IMR-90 (cell line): ENCODE measurements around the gene OSM. TPM values are rescaled to one million over a fixed set of nuclear protein-coding genes. Genes with fewer than 3 reads are reported as not detected.

Experiments used
- ATAC-seq: fragments of 200-7000 bp; cut with Tn5 transposase; 2 replicates; pipeline ENCODE4 v1.9.1; 2020; ENCODE audit warnings: low read depth, mild to moderate bottlenecking, moderate library complexity
- BruUV-seq: library from RNA; stranded (reverse); fragments of 400-500 nt; replicated peaks from 2 replicates; lab custom pipeline; 2021; lab: Mats Ljungman, UMichigan
- CTCF ChIA-PET: fragments of 300-600 bp; formaldehyde crosslinking; extraction: SDS; loops from one replicate; lab custom pipeline; 2021; ENCODE audit warnings: antibody characterized with exemption; lab: Yijun Ruan, JAX
- POLR2A ChIA-PET: fragments of 300-600 bp; sonication (Branson Sonifier 250); formaldehyde crosslinking; loops from one replicate; lab custom pipeline; 2022; ENCODE audit warnings: antibody characterized with exemption; ENCODE audit not compliant: unreplicated experiment; lab: Charles Lee
- DNase-seq: peaks from one replicate; pipeline ENCODE4 v3.0.0; 2013
- H2AFZ ChIP-seq: replicated peaks from 2 replicates; pipeline ENCODE3; 2013; ENCODE audit warnings: low read length, mild to moderate bottlenecking; ENCODE audit not compliant: poor library complexity
- H2AK5ac ChIP-seq: 2 replicates; pipeline ENCODE4 v1.6.1; 2013; ENCODE audit warnings: low read depth, low read length, inconsistent platforms
- H2AK9ac ChIP-seq: replicated peaks from 2 replicates; pipeline ENCODE3; 2013; ENCODE audit warnings: mild to moderate bottlenecking, low read depth, low read length, moderate library complexity; ENCODE audit not compliant: poor library complexity
- H2BK120ac ChIP-seq: 2 replicates; pipeline ENCODE4 v1.6.1; 2013; ENCODE audit warnings: low read depth, low read length, inconsistent platforms
- H2BK15ac ChIP-seq: 3 replicates; pipeline ENCODE4 v1.6.1; 2013; ENCODE audit warnings: low read depth, low read length, inconsistent platforms
- H2BK20ac ChIP-seq: 2 replicates; pipeline ENCODE4 v1.6.1; 2013; ENCODE audit warnings: low read depth, mild to moderate bottlenecking, inconsistent platforms, low read length, moderate library complexity
- H2BK5ac ChIP-seq: 2 replicates; pipeline ENCODE4 v1.6.1; 2013; ENCODE audit warnings: mild to moderate bottlenecking, low read depth, low read length, inconsistent platforms; ENCODE audit not compliant: poor library complexity, severe bottlenecking
- H3K14ac ChIP-seq: replicated peaks from 2 replicates; pipeline ENCODE4 v1.6.1; 2013; ENCODE audit warnings: low read depth, low read length, inconsistent platforms
- H3K18ac ChIP-seq: 2 replicates; pipeline ENCODE4 v1.6.1; 2013; ENCODE audit warnings: low read depth, low read length, control low read depth
- H3K23ac ChIP-seq: 2 replicates; pipeline ENCODE4 v1.6.1; 2013; ENCODE audit warnings: low read depth, low read length, inconsistent platforms
- H3K27ac ChIP-seq: 2 replicates; pipeline ENCODE4 v1.5.1; 2013; ENCODE audit warnings: mild to moderate bottlenecking, control low read depth, low read length; ENCODE audit not compliant: insufficient read depth
- H3K27me3 ChIP-seq: 2 replicates; pipeline ENCODE4 v1.6.1; 2013; ENCODE audit warnings: low read length; ENCODE audit not compliant: control insufficient read depth, insufficient read depth
- H3K36me3 ChIP-seq: 2 replicates; pipeline ENCODE4 v1.6.1; 2013; ENCODE audit warnings: low read length, mixed read lengths; ENCODE audit not compliant: control insufficient read depth, insufficient read depth
- H3K4ac ChIP-seq: 2 replicates; pipeline ENCODE4 v1.6.1; 2013; ENCODE audit warnings: low read depth, low read length, inconsistent platforms
- H3K4me1 ChIP-seq: 2 replicates; pipeline ENCODE4 v1.6.1; 2013; ENCODE audit warnings: low read length, mixed read lengths; ENCODE audit not compliant: control insufficient read depth, insufficient read depth
- H3K4me2 ChIP-seq: 2 replicates; pipeline ENCODE4 v1.6.1; 2013; ENCODE audit warnings: low read depth, mild to moderate bottlenecking, control low read depth, low read length, moderate library complexity
- H3K4me3 ChIP-seq: 2 replicates; pipeline ENCODE4 v1.5.1; 2013; ENCODE audit warnings: low read depth, mild to moderate bottlenecking, control low read depth, low read length, moderate library complexity; ENCODE audit not compliant: insufficient read depth
- H3K56ac ChIP-seq: 2 replicates; pipeline ENCODE4 v1.6.1; 2013; ENCODE audit warnings: low read length, inconsistent platforms; ENCODE audit not compliant: insufficient read depth; ENCODE audit errors: extremely low read depth
- H3K79me1 ChIP-seq, 2 experiments: 2 replicates each; pipeline ENCODE4 v1.6.1; 2013; ENCODE audit warnings: low read length in 2 of 2, inconsistent platforms in 1 of 2, low read depth in 1 of 2
- H3K9ac ChIP-seq: 2 replicates; pipeline ENCODE4 v1.6.1; 2013; ENCODE audit warnings: low read depth, low read length, control low read depth
- H3K9me1 ChIP-seq: 2 replicates; pipeline ENCODE4 v1.6.1; 2013; ENCODE audit warnings: low read length, inconsistent platforms; ENCODE audit not compliant: insufficient read depth
- H3K9me3 ChIP-seq: 2 replicates; pipeline ENCODE4 v1.6.1; 2013; ENCODE audit warnings: low read length; ENCODE audit not compliant: control insufficient read depth, insufficient read depth
- H4K20me1 ChIP-seq: 2 replicates; pipeline ENCODE4 v1.6.1; 2013; ENCODE audit warnings: low read length, inconsistent platforms; ENCODE audit not compliant: insufficient read depth
- H4K5ac ChIP-seq: 2 replicates; pipeline ENCODE4 v1.6.1; 2013; ENCODE audit warnings: mild to moderate bottlenecking, low read depth, low read length, control low read depth
- H4K8ac ChIP-seq, 2 experiments: 2 replicates each; pipeline ENCODE4 v1.6.1; 2013; ENCODE audit warnings: low read depth in 2 of 2, low read length in 2 of 2, control low read depth in 1 of 2, inconsistent platforms in 1 of 2
- H4K91ac ChIP-seq: 2 replicates; pipeline ENCODE4 v1.6.1; 2013; ENCODE audit warnings: low read depth, low read length, inconsistent platforms; ENCODE audit not compliant: insufficient read depth
- CEBPB ChIP-seq: IDR thresholded peaks from 2 replicates; pipeline ENCODE4 v1.6.1; 2012; ENCODE audit warnings: low read depth, low read length, improper control_type of control experiment
- ELK1 ChIP-seq: fragments of 150-350 bp; IDR thresholded peaks from 2 replicates; pipeline ENCODE4 v1.6.1; 2016; ENCODE audit warnings: low read depth, mild to moderate bottlenecking, low read length, moderate library complexity, borderline replicate concordance
- FOS ChIP-seq: fragments of 150-350 bp; IDR thresholded peaks from 2 replicates; pipeline ENCODE4 v1.6.1; 2016; ENCODE audit warnings: low read depth, low read length
- MAFK ChIP-seq: IDR thresholded peaks from 2 replicates; pipeline ENCODE4 v1.6.1; 2012; ENCODE audit warnings: low read depth, low read length, improper control_type of control experiment
- MAZ ChIP-seq: IDR thresholded peaks from 2 replicates; pipeline ENCODE4 v1.6.1; 2012; ENCODE audit warnings: low read depth, mild to moderate bottlenecking, low read length, improper control_type of control experiment, moderate library complexity, borderline replicate concordance
- MXI1 ChIP-seq: IDR thresholded peaks from 2 replicates; pipeline ENCODE4 v1.6.1; 2012; ENCODE audit warnings: low read depth, mild to moderate bottlenecking, low read length, moderate library complexity, borderline replicate concordance
- NFE2L2 ChIP-seq: fragments of 150-350 bp; IDR thresholded peaks from 2 replicates; pipeline ENCODE4 v1.6.1; 2016; ENCODE audit warnings: low read depth, mild to moderate bottlenecking, low read length
- POLR2A ChIP-seq: IDR thresholded peaks from 2 replicates; pipeline ENCODE4 v1.6.1; 2012; ENCODE audit warnings: mild to moderate bottlenecking, low read depth, low read length
- RAD21 ChIP-seq: IDR thresholded peaks from 2 replicates; pipeline ENCODE4 v1.6.1; 2012; ENCODE audit warnings: low read length, improper control_type of control experiment
- RCOR1 ChIP-seq: IDR thresholded peaks from 2 replicates; pipeline ENCODE4 v1.6.1; 2012; ENCODE audit warnings: mild to moderate bottlenecking, low read length, improper control_type of control experiment; ENCODE audit not compliant: insufficient replicate concordance
- RFX5 ChIP-seq: IDR thresholded peaks from 2 replicates; pipeline ENCODE4 v1.8.0; 2012; ENCODE audit warnings: low read depth, mild to moderate bottlenecking, low read length, moderate library complexity
- SMC3 ChIP-seq: fragments of 150-350 bp; IDR thresholded peaks from 2 replicates; pipeline ENCODE4 v1.6.1; 2016; ENCODE audit warnings: low read depth, mild to moderate bottlenecking, antibody characterized with exemption, low read length, moderate library complexity
- USF2 ChIP-seq: fragments of 150-350 bp; IDR thresholded peaks from 2 replicates; pipeline ENCODE4 v1.6.1; 2017; ENCODE audit warnings: mild to moderate bottlenecking, antibody characterized with exemption, low read length, low read depth
- WGBS, 2 experiments: methylation state at CpG; one replicate each; pipeline versions ENCODE4 v1.1.5 to v1.1.7; 2013; ENCODE audit warnings: missing lambda C conversion rate in 2 of 2; ENCODE audit not compliant: insufficient read length in 1 of 2; ENCODE audit errors: extremely low coverage in 2 of 2; 5-methylcytosine and 5-hydroxymethylcytosine counted together
- dilution Hi-C: fragments of 300-500 bp; cut with HindIII; formaldehyde crosslinking; loops from one replicate; pipeline ENCODE4 v1.14.3; 2018; ENCODE audit warnings: low sequenced_read_pairs; ENCODE audit not compliant: unreplicated experiment
- in situ Hi-C: fragments of 300-500 bp; cut with MboI; formaldehyde crosslinking; loops from 3 replicates; pipeline ENCODE4 v1.14.3; 2019; ENCODE audit warnings: low sequenced_read_pairs, inconsistent platforms, mixed read lengths
- intact Hi-C: fragments of 100-400 bp; cut with micrococcal nuclease; formaldehyde crosslinking; loops from 2 replicates; pipeline ENCODE4 v1.10.0; 2022
- polyA plus RNA-seq, 3 experiments: library from polyadenylated mRNA; depleted of rRNA; stranded (reverse); fragments of >200 nt; gene quantifications; 2 replicates each; pipeline ENCODE4 v1.2.3, GENCODE V29; 2012; ENCODE audit warnings: low replicate concordance in 1 of 3
- total RNA-seq: library from RNA; depleted of rRNA; stranded (reverse); fragments of >200 nt; gene quantifications from 2 replicates; pipeline ENCODE4 v1.2.3, GENCODE V29; 2012

OSM gene
- total and polyA plus RNA-seq, 2 of the 4 experiments (the other 2 are of a cell fraction) = not detected

DNA sequence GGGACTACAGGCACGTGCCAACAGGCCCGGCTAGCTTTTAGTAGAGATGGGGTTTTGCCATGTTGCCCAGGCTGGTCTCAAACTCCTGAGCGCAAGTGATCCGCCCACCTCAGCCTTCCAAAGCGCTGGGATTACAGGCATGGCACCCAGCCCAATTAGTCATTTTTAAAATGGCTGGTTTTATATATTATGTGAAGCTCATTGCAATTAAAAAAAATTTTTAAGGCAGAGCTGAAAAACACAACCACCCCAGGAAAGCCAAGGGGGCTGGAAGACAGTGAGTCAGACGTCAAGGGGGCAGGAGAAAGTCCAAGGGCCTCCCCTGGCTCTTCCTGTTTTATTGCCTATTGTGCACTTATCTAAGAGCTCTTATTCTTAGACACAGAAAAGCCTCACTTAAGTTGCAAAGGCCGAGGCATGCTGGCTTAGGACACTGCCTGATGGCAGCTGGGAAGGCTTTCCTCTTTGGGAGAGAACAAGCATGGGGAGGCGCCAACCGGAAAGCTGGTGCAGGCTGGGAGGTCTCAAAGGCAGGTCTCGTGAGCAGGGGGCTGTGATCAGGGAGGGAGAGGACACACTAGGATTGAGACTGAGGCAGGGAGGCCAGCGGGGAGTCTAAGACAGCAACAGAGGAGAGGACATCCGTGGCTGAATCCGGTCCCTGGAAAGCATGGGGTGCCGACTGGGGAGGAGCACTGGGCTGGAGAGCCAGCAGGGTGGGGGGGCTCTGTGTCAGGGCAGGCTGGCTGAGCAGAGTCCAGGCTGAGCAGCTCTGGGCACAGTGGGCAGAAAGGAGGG lies 11.1 kb upstream of the OSM start (continued):
- TF ChIP-seq NFE2L2 (no peak), CEBPB (no peak)

- ATAC-seq (no peak), DNase-seq (no peak)
- WGBS, 2 experiments = 89% methylated on average over 4 of the region's 8 CpGs; no CpG with 5 or more reads in 1 of the 2 experiments
- H3K14ac ChIP-seq = no peak overlapping the region
- H2AK5ac ChIP-seq = peak overlapping the region; percentile 55; the same call in 1 of the 2 replicates
- H4K91ac ChIP-seq = no peak overlapping the region
- in situ Hi-C loops = no loop called here
- no peak overlapping the region for H3K9ac ChIP-seq
- peak overlapping the region; percentile 21 for H2AFZ ChIP-seq
- ChIA-PET POLR2A (no interaction called here), CTCF (no interaction called here)
- intact Hi-C loops = no loop called here
- no peaks in the 10 kb centered on the region for H3K9me3 ChIP-seq
- H2BK15ac ChIP-seq = no peak overlapping the region
- H2AK9ac ChIP-seq = no peak overlapping the region
- peaks cover 10% of the 10 kb centered on the region for H3K4me1 ChIP-seq
- H4K8ac ChIP-seq = no peak overlapping the region
- no peak overlapping the region for H3K4ac ChIP-seq
- no peak overlapping the region for H3K18ac ChIP-seq
- peaks cover 8% of the 10 kb centered on the region for H3K9me1 ChIP-seq
- TF ChIP-seq SMC3 = no peak
- TF ChIP-seq USF2 = no peak
- no peak for TF ChIP-seq NFE2L2
- no peak for TF ChIP-seq MAZ
- no peak for TF ChIP-seq RAD21
- TF ChIP-seq POLR2A = no peak
- no peak for TF ChIP-seq ELK1
- TF ChIP-seq RFX5 = no peak
- no peak for TF ChIP-seq FOS
- TF ChIP-seq MXI1 = no peak
- TF ChIP-seq MAFK = no peak
- TF ChIP-seq RCOR1 = no peak
- no peak overlapping the region for H3K27ac ChIP-seq
- no peaks in the 10 kb centered on the region for H3K36me3 ChIP-seq
- H3K4me3 ChIP-seq = no peak overlapping the region
- H2BK120ac ChIP-seq = no peak overlapping the region
- no peak overlapping the region for H2BK20ac ChIP-seq
- no peak overlapping the region for H4K5ac ChIP-seq
- H3K23ac ChIP-seq = no peak overlapping the region
- no peaks in the 10 kb centered on the region for H4K20me1 ChIP-seq
- H3K4me2 ChIP-seq = no peak overlapping the region
- no peaks in the 10 kb centered on the region for H3K27me3 ChIP-seq
- BruUV-seq = no TSS peak
- H3K56ac ChIP-seq = no peak overlapping the region
- no peak overlapping the region for H2BK5ac ChIP-seq
- dilution Hi-C loops = no loop called here
- no peaks in the 10 kb centered on the region for H3K79me1 ChIP-seq
These were observed 9.4 kb upstream of the OSM start for GRCh38 chr22:30276039-30276438.
